TTC549 (cell line): ENCODE measurements around the gene CACNB2.
"Not testable (repeated sequence)": the region's sequence is repeated elsewhere in the genome, so short reads cannot be mapped to it uniquely, and the experiment has no call there.

ENCODE experiments used
- FAIRE-seq: peaks from 2 replicates; lab custom pipeline; 2012; peaks lifted over from hg19 to GRCh38; lab: Jason Lieb, UNC

The CACNB2 gene

GRCh38 chr10:18523025-18523424 lies 382.8 kb downstream of the CACNB2 start:
- FAIRE-seq = no peak

DNA sequence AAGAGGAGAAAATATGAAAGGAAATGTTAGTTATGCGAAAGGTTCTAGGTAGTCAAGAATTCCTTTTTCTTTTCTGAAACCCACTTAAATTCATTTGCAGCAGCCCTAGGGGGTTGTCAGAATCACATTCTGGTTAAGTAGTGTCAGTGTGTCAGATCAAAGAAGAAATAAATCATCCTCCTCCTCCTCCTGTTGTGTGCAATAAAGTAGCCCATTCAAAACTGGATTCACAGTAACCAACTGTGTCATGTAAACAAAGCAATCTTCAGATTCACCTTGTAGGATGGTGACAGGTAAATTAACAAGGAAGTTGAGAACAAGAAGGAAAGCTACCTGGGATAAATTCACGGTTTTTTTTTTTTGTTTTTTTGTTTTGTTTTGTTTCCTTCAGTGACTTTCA lies 383.6 kb downstream of the CACNB2 start:
- FAIRE-seq = no peak

DNA sequence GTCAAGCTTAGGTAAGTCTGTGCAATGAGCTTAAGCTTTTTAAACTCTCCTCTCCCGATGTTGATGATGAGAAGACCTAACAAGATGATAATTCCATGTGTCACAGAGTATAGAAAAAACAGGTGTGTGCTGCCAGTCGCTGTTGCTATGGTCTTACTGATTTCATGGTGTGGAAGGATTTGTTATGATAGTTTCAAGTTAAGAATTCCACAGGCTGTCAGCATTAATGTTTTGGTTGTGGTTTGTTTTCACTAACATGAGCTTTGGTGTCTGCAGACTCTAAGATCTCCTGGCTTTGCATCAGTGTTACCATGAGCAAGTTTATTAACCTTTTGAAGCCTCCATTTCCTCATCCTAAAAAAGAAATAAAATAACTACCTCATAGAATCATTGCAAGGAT lies 387.5 kb downstream of the CACNB2 start:
- no peak for FAIRE-seq

- FAIRE-seq = no peak
Measured at GRCh38 chr10:18528292-18528691, 388.1 kb downstream of the CACNB2 start.

- FAIRE-seq = no peak
Measured at GRCh38 chr10:18532881-18533535, 392.8 kb downstream of the CACNB2 start.

DNA sequence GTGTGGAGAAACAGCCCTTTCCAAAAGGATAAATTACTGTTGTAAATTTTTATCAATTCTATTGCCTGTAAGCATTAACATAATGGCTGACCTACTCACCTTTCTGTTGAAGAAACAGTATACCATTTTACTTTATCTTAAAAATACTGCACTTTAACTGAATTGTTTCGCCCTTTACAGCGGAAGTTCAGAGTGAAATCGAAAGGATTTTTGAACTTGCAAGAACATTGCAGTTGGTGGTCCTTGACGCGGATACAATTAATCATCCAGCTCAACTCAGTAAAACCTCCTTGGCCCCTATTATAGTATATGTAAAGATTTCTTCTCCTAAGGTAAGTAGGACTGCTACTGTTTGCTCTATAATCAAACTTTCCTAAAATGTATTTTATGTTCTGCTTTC lies 393.7 kb downstream of the CACNB2 start:
- FAIRE-seq = no peak

- no peak for FAIRE-seq
Measured at GRCh38 chr10:18539335-18539734, 399.1 kb downstream of the CACNB2 start.

GRCh38 chr10:18540195-18540594 lies 400.0 kb downstream of the CACNB2 start:
- no peak for FAIRE-seq

DNA sequence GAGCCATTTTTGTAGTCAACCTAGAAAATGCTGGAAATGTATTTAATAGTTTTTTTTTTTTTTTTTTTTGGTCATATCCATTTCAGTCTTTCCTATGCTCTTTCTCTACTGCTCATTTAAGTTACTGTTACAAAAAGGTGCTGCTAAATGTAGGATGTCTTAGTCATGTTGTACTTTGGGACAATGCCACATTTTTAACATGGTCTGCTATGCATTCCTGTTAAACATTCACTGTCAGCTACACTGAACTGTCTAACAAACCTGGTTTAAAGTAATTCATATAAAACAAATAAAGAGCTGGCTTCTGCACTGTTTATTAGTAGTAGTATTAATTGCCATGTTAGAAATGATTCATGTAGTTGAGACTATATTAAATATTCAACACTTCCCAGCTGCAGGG lies 402.6 kb downstream of the CACNB2 start:
- no peak for FAIRE-seq

DNA sequence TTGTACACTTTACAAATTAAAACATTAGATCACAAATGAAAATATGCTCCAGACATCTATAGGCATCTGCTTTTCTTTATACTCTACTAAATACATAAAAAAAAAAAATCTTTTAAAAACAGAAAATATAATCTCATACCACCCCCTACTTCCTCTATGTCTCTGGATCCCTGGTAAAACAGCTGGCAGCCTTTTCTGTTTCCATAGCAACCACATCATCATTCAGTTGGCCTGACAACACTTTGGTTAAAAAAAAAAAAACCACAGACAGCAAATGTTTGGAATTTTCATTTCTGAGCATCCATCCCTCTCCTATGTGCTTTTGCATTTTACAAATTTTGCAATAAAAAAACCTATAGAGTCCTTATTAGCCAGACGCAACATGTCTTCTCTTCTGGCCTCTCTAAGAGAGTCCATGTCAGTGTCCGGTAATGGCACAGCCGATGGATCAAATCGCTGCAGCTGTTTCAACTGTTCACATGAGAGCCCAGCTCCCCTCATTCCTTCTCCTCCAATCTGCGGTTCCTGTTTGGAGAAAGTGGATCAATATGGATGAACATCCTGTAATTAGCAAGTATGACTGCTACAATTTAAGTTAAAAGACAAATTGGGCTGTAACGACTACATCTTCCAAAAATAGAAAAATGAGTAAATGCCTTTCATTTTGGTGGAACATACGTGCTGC lies 405.5 kb downstream of the CACNB2 start:
- FAIRE-seq = no peak

GRCh38 chr10:18549105-18549504 lies 408.9 kb downstream of the CACNB2 start:
- no peak for FAIRE-seq

DNA sequence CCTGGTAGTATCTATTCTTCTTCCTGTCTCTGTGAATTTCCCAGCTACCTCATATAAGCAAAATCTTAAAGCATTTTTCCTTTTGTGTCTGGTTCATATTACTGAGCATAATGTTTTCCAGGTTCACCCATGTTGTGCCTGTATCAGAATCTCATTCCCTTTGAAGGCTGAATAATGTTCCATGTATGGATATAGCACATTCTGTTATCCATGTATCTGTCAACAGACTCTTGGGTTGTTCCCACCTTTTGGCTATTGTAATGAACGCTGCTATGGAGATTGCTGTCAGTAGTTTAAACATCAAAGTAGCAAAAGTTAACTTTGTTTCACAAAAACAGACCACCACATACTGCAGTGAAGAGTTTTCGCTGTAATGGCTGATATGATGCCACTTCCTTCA lies 411.2 kb downstream of the CACNB2 start:
- FAIRE-seq = no peak

- no peak for FAIRE-seq
Measured at GRCh38 chr10:18554479-18554878, 414.3 kb downstream of the CACNB2 start.

GRCh38 chr10:18556522-18557147 lies 416.4 kb downstream of the CACNB2 start:
- FAIRE-seq = no peak

GRCh38 chr10:18557960-18558359 lies 417.7 kb downstream of the CACNB2 start:
- no peak for FAIRE-seq

DNA sequence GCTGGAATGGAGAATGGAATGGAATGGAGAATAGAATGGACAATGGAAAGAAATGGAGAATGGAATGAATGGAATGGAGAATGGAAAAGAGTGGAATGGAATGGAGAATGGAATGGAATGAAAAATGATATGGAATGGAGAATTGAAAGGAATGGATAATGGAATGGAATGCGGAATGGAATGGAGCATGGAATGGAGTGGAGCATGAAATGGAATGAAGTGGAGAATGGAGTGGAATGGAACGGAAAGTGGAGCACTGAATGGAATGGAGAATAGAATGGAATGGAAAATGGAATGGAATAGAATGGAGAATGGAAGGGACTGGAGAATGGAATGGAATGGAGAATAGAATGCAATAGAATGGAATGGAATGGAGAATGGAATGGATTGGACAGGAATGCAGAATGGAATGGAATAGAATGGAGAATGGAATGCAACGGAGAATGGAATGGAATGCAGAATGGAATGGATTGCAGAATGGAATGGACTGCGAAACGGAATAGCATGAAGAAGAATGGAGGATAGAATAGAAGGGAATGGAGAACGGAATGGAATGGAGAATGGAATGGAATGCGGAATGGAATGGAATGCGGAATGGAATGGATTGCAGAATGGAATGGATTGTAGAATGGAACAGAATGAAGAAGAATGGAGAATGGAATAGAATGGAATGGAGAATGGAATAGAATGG lies 421.8 kb downstream of the CACNB2 start:
- FAIRE-seq = no peak

DNA sequence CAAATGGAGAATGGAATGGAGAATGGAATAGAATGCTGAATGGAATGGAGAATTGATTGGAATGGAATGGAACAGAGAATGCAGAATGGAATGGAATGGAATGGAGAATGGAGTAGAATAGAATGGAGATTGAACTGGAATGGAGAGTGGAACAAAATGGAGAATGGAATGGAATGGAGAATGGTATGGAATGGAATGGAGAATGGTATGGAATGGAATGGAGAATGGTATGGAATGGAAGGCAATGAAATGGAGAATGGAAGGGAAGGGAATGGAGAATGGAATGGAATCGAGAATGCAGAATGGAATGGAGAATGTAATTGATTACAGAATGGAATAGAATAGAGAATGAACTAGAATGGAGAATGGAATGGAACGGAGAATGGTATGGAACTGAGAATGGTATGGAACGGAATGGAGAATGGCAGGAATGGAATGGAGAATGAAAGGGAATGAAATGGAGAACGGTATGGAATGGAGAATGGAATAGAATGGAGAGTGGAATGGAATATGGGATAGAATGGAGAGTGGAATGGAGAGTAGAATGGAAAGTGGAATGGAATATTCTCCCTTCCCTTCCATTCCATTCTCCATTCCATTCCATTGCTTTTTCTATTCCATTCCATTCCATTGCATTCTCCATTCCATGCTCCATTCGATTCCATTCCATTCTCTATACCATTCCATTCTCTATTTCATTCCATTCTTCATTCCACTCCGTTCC lies 422.9 kb downstream of the CACNB2 start:
- FAIRE-seq = no peak

GRCh38 chr10:18565006-18565405 lies 424.8 kb downstream of the CACNB2 start:
- FAIRE-seq = no peak

- FAIRE-seq = no peak
Measured at GRCh38 chr10:18566177-18566576, 426.0 kb downstream of the CACNB2 start.

DNA sequence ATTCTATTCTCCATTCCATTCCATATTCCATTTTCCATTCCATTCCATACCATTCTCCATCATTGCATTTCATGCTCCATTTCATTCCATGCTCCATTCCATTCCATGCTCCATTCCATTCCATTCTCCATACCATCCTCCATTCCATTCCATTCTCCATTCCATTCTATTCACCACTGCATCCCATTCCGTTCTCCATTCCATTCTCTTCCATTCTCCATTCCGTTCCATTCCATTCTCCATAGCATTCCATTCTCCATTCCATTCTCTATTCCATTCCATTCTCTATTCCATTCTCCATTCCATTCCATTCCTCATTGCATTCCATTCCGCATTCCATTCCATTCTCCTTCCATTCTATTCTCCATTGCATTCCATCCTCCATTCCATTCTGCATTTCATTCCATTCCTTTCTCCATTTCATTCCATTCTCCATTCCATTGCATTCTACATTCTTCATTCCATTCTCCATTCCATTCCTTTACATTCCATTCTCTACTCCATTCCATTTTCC lies 427.2 kb downstream of the CACNB2 start:
- no peak for FAIRE-seq

GRCh38 chr10:18570386-18570785 lies 430.2 kb downstream of the CACNB2 start:
- FAIRE-seq = not testable (repeated sequence)

DNA sequence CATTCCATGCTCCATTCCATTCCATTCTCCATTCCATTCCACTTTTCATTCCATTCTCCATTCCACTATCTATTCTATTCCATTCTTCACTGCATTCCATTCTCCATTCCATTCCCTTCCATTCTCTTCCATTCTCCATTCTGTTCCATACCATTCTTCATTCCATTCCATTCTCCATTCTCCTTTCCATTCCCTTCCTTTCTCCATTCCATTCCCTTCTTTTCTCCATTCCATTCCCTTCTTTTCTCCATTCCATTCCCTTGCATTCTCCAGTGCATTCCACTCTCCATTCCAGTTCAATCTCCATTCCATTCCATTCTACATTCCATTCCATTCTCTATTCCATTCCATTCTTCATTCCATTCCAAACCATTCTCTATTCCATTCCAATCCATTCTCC lies 430.9 kb downstream of the CACNB2 start:
- FAIRE-seq = no peak
